HL-60/S4 treated with phorbol 12-myristate 13-acetate at 8.2 ng/mL for 4 days and 3 days (cell line): Measurements from ENCODE around the gene PRKCE.

Experiments used
- in situ Hi-C: fragments of 300-500 bp; cut with MboI; formaldehyde crosslinking; loops from 2 replicates; pipeline ENCODE4 v1.15.0; 2022; ENCODE audit warnings: low sequenced_read_pairs

PRKCE gene

DNA sequence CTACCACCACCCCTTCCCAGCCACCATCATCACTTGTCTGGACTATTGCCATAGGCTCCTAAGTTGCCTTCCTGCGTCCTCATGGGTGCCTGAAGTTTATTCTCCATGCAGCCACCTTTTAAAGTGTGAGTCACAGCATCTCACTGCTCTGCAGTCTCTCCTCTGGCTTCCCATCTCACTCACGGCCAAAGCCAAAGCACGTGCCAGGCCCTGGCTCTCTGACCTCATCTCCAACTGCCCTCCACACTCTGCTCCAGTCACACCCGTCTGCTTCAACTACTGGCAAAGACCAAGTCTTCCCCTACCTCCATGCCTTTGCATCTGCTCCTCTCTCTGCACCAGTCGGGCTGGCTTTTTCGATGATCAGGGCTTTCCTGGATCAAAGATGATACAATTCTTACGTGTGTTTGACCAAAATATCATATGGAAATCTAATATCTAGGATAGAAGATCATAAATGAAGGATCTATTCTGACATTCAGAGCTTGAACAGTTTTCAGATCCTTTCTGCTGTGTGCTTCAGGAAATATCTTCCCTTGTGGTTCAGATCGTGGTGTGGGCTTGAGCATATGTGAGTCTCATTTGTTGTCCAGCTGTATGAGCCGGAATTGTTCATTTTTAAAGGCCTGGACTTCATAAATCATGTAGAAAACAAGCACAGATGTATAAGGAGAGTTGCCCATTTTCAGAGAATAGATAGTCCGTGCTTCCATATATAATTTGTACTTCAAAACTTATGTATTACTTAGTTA, 175.6 kb downstream of the PRKCE start:
- in situ Hi-C loops = no loop called here

DNA sequence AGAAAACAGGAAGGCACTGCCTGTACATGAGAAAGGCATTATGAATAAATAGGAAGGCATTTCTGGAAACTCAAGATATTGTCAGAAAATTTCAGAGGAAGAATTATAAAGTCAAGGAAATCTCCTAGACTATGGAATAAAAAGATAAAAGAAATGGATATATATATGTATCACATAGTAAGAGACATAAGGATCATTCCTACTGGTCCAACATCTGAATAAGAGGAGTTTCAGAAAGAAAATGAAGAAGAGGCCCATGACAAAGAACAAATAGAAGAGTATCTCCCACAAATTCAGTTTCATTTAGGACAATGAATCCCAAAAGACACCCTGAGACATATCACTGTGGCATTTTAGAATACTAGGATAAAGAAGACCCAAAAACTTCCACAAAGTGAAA, 178.8 kb downstream of the PRKCE start:
- in situ Hi-C loops = no loop called here

DNA sequence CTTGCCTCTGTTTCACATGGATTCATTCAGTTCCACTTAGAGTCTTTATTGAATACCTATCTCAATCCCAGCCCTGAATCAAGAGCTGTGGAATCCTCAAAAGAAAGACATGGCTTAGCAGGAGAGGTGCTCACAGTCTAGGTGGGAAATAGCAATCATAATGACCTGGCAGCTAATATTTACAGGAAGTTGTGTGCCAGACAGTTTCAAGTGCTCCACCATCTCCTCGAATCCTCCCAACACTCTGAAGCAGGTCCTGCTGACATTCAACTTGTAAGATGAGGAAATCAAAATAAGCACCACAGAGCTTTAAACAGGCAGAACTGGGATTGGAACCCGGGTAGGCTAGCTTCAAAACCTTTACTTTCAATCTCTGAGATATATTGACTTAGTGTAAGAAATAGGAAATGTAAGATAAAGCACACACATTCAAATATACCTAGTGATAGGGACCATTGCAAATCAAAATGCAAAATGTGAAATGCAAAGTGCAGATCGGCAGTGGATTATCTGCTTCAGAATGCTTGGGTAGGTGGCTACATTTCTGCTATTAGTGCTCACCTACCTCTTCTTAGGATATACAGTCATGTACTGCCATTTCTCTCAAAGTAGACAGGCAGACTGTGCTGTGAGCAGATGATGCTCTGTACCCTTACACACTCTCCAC, 182.0 kb downstream of the PRKCE start:
- in situ Hi-C loops = no loop called here

- in situ Hi-C loops = no loop called here
Measured at GRCh38 chr2:45833968-45834344, 182.5 kb downstream of the PRKCE start.

GRCh38 chr2:45834372-45834771, 182.9 kb downstream of the PRKCE start:
- in situ Hi-C loops = no loop called here

GRCh38 chr2:45834858-45835257, 183.4 kb downstream of the PRKCE start:
- in situ Hi-C loops = no loop called here

GRCh38 chr2:45836316-45836715, 184.8 kb downstream of the PRKCE start:
- in situ Hi-C loops = no loop called here

DNA sequence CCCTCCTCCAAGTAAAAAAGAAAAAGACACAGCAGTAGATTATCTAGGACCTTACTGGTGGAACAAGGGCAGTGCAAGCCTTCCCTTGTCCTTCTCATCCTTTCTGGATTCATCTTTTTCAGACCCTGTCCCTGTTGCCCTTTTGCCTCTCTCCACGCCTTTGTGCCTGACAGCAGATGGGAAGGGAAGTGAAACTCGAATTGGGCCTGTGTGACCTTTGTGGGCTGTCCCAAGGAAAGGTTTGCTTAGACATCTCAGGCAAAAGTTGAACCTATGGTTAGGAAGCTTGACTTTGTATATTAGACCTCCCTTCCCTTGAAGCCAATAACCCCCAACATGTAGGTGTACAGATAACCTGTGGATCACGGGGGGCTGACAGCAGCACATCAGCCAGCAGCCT, 185.3 kb downstream of the PRKCE start:
- in situ Hi-C loops = no loop called here

DNA sequence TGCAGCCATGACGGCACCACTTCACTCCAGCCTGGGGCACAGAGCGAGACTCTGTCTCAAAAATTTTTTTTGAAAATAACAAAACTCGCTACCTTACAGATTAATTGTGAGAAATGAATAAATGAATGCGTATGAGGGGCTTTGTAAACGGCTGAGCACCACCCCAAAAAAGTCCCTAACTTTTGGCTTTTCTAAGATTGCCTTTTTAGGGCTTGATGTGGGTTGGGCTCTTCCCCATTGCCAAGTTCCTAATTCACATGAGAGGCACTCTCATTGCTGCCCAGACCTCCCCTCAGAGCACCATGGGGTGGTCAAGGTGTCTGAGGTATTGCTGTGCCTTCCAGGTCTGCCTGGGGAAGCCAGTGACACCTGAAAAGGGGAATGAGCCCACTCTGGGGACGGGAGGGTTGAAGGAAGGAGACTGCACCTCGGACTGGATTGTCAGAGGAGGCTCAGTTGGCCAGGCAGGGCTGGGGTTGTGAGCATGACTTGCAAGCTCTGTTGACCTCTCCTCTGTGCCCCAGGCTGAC, 186.4 kb downstream of the PRKCE start:
- in situ Hi-C loops = no loop called here

DNA sequence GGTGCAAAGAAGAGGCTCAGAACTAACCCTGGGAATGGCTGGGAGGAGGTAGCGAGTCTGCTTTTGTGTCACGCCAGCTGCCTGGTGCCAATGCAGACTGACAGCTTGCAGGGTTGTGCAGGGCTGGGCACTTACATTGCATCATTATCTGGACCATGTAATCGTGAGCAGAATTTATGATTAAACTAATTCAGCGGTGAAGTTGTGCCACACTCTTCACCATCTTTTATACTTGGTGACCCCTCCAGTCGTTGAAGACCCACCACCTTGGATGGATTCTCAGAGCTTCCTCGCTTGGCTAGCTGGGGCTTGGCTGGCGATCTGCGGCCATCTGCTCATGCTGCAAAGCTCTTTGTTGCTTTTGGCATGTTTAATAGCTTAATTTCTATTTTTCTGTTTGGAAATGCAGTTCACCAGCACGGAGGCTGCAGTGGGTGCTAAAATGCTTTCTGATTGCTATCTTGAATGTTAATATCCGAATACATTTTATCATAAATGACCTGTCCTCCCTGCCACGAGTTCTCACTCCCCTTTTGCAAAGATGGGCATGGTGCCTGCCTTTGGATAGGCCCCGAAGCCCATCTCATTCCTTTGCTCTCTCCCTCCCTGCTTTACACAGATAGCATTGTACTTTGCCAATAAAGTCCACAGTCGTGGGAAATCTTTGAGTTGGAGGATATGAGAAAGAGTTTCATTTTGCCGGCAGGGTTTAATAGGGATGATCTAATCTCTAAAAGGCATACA, 188.2 kb downstream of the PRKCE start:
- in situ Hi-C loops = no loop called here

DNA sequence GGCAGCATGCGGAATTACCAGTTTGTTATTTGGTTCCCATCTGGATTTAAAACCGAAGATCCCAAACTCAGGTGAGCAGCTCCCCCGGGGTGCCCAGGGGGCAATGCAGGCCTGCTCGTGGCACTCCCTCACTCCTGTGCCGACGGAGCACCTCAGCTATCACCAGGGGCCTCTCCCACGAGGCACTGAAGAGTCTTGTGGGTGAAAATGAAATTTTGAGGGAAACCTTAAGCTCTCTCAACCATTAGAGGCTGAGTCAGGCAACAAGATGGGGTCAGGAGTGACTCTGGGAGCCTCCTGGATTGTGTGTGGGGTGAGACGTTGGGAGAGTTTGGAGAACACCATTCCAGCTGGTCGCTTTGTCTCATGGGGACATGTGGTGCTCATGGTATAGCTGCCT, 189.0 kb downstream of the PRKCE start:
- in situ Hi-C loops = no loop called here

- in situ Hi-C loops = no loop called here
Measured at GRCh38 chr2:45841752-45842407, 190.4 kb downstream of the PRKCE start.

GRCh38 chr2:45843136-45843535, 191.7 kb downstream of the PRKCE start:
- in situ Hi-C loops = no loop called here

DNA sequence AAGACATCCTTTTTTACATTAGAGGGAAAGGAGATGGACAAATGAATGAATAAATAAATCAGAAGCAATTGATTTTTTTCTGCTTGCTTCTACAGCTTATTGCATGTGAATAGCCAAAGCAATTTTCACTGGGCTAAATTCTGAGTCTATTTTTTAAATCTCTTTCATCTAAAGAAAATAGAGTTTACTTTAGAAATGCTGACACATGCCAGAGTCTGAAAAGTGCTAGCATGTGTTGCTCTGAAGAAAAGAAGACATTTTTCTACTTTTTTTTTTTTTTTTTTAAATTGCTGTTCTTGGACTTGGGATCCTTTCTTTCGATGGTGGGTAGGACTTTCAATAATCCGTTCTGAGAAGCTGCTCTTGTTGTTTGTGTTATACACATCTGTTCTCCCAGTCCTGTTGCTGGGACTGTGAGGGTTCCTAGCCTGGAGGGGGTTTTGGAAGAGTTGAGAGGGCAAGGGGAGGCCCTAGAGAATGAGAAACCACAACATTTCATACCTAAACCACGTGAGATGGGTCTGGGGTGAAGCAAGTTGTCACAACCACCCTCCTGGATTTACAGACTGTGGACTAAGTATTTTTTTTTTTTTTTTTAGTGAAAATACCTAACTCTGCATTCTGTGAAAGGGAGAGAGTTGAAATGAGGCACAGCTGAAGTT, 193.5 kb downstream of the PRKCE start:
- in situ Hi-C loops = no loop called here

GRCh38 chr2:45845566-45845965, 194.1 kb downstream of the PRKCE start:
- in situ Hi-C loops = no loop called here

GRCh38 chr2:45849491-45850283, 198.2 kb downstream of the PRKCE start:
- in situ Hi-C loops = no loop called here

GRCh38 chr2:45850558-45850957, 199.1 kb downstream of the PRKCE start:
- in situ Hi-C loops = no loop called here

DNA sequence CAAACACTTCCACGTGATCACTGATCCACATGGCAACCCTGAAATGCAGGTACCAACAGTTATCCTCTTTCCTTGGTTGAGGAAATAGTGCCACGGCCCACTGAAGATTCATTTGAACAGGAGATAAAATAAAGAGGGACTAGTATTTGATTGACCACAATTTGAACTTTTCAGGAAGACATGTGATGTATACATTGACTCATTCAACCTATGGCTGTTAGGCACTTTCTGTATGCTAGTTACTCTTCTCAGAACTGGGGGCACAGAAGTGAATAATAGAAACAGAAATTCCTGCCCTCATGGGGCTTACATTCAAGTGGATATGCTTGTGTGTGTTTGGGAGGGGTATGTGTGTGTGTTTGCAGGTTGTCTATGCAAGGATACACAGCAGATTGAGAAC, 199.6 kb downstream of the PRKCE start:
- in situ Hi-C loops = no loop called here

DNA sequence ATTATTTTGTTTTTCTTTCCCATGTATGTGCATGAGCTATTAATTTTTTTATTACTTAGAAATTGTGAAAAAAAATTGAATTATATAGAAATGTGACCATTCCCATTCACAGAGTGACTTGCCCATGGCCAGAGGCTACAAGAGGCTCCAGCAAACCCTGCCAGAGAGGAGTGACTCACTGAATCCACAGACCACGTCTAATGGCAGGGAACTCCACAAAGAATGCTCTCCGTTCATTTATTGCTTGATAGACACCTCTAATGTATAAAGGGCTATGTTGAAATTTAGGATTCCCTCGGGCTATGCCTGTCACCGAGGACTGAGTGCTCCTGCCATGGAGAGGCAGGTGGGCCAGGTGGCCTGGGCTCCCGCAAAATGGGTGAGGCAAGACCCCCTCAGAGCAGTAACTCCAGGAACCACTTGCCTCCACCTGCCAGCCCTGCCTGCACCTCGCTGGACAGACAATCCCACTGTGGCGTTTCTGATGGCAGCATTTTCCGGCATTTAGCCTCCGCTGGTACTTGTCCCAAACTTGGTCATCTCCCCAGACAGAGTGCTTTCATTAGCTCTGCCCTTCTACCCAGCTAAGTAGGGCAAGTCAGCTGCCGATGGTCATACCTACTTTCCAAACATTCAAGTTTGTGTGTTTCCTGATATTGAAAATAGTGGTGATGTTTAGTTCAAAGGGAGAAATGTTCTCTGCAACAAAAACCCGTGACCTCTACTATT, 200.3 kb downstream of the PRKCE start:
- in situ Hi-C loops = no loop called here
